Measurements from ENCODE around the gene SLC39A6. TPM values are rescaled to one million over a fixed set of nuclear protein-coding genes. Genes with fewer than 3 reads are reported as not detected.

The SLC39A6 gene
- total and polyA plus RNA-seq, 9 donors = 39.7 to 96.5 (median 55.0) TPM

- WGBS, 3 donors = 88 to 96% (median 95%) methylated on average over 5 of the region's 5 CpGs
- H3K9me3 ChIP-seq = no peaks in the 10 kb centered on the region
- no peak for DNase-seq
- intact Hi-C loops (cut with DNase I) = loop anchor here in 1 of 4 donors (5.0 kb wide), 1 partner anchor 38 kb away; the partner anchor contains the start of gene MOCOS
- no peaks in the 10 kb centered on the region for H3K36me3 ChIP-seq
- H3K27ac ChIP-seq = no peak overlapping the region
- H3K27me3 ChIP-seq = no peaks in the 10 kb centered on the region
- no peak overlapping the region for H3K4me3 ChIP-seq
- TF ChIP-seq EP300 (IDR thresholded peaks at IDR 0.05) (no peak), POLR2A (IDR thresholded peaks at IDR 0.05) (no peak), CTCF (IDR thresholded peaks at IDR 0.05) (no peak)
- peaks cover 3% of the 10 kb centered on the region for H3K4me1 ChIP-seq (ENCODE audit: insufficient read depth)
These were observed 20.6 kb upstream of the SLC39A6 start for GRCh38 chr18:36149514-36150289.

GRCh38 chr18:36143391-36143790, 14.3 kb upstream of the SLC39A6 start:
- TF ChIP-seq CTCF (IDR thresholded peaks at IDR 0.05) = no peak
- TF ChIP-seq POLR2A (IDR thresholded peaks at IDR 0.05) = no peak
- TF ChIP-seq EP300 (IDR thresholded peaks at IDR 0.05) = no peak
- Histone ChIP-seq H3K4me1 (ENCODE audit: insufficient read depth) (no peaks in the 10 kb centered on the region), H3K36me3 (no peaks in the 10 kb centered on the region), H3K4me3 (no peak overlapping the region), H3K27me3 (no peaks in the 10 kb centered on the region), H3K27ac (no peak overlapping the region), H3K9me3 (no peaks in the 10 kb centered on the region)
- DNase-seq = no peak
- 84 to 98% (median 92%) methylated on average over 1 to 2 of the region's 2 CpGs for WGBS, 3 donors
- intact Hi-C loops (cut with DNase I) = no loop called here

GRCh38 chr18:36142751-36143150, 13.6 kb upstream of the SLC39A6 start:
- H3K27ac ChIP-seq = no peak overlapping the region
- no peak for DNase-seq
- H3K4me3 ChIP-seq = no peak overlapping the region
- H3K36me3 ChIP-seq = no peaks in the 10 kb centered on the region
- H3K9me3 ChIP-seq = no peaks in the 10 kb centered on the region
- TF ChIP-seq CTCF (IDR thresholded peaks at IDR 0.05) (no peak), EP300 (IDR thresholded peaks at IDR 0.05) (no peak), POLR2A (IDR thresholded peaks at IDR 0.05) (no peak)
- intact Hi-C loops (cut with DNase I) = no loop called here
- 84 to 90% (median 89%) methylated on average over 3 of the region's 3 CpGs for WGBS, 3 donors
- H3K4me1 ChIP-seq (ENCODE audit: insufficient read depth) = no peaks in the 10 kb centered on the region
- H3K27me3 ChIP-seq = no peaks in the 10 kb centered on the region

GRCh38 chr18:36141576-36141975, 12.4 kb upstream of the SLC39A6 start:
- intact Hi-C loops (cut with DNase I) = no loop called here
- Histone ChIP-seq H3K4me1 (ENCODE audit: insufficient read depth) (no peaks in the 10 kb centered on the region), H3K9me3 (no peaks in the 10 kb centered on the region), H3K27me3 (no peaks in the 10 kb centered on the region), H3K36me3 (peaks cover 2% of the 10 kb centered on the region), H3K4me3 (no peak overlapping the region), H3K27ac (no peak overlapping the region)
- 95 to 98% (median 97%) methylated on average over 4 of the region's 4 CpGs for WGBS, 3 donors
- no peak for DNase-seq
- TF ChIP-seq EP300 (IDR thresholded peaks at IDR 0.05) = no peak
- TF ChIP-seq POLR2A (IDR thresholded peaks at IDR 0.05) = no peak
- no peak for TF ChIP-seq CTCF (IDR thresholded peaks at IDR 0.05)
